Kidney (tissue), 14 donors: ENCODE measurements around the gene AATK. TPM values are rescaled to one million over a fixed set of nuclear protein-coding genes. Genes with fewer than 3 reads are reported as not detected.

Experiments used
- DNase-seq, 5 donors: peaks; one replicate each; pipeline ENCODE4 v3.0.0-alpha.2; 2013 to 2020
- FAIRE-seq: peaks from 2 replicates; lab custom pipeline; 2012; peaks lifted over from hg19 to GRCh38; lab: Jason Lieb, UNC
- H3K27ac ChIP-seq, 2 donors: one replicate each; pipeline ENCODE4 v1.7.0; 2013; ENCODE audit warnings: low read depth in 2 of 2, low read length in 2 of 2, inconsistent platforms in 1 of 2
- H3K27me3 ChIP-seq: one replicate; pipeline ENCODE4 v1.7.1; 2013; ENCODE audit warnings: low read length, inconsistent platforms; ENCODE audit not compliant: control insufficient read depth, insufficient read depth
- H3K36me3 ChIP-seq, 3 donors: one replicate each; pipeline versions ENCODE4 v1.7.0 to v1.7.1; 2013; ENCODE audit warnings: low read length in 3 of 3, control low read depth in 1 of 3, inconsistent platforms in 1 of 3; ENCODE audit not compliant: insufficient read depth in 3 of 3, control insufficient read depth in 2 of 3
- H3K4me1 ChIP-seq, 3 donors: one replicate each; pipeline versions ENCODE4 v1.7.0 to v1.7.1; 2013; ENCODE audit warnings: low read length in 3 of 3, inconsistent platforms in 1 of 3, low read depth in 1 of 3; ENCODE audit not compliant: control insufficient read depth in 2 of 3, insufficient read depth in 2 of 3
- H3K4me3 ChIP-seq, 3 donors: one replicate each; pipeline versions ENCODE4 v1.7.0 to v1.8.1; 2013; ENCODE audit warnings: low read length in 3 of 3, control low read depth in 1 of 3, inconsistent platforms in 1 of 3
- H3K9ac ChIP-seq, 3 donors: one replicate each; pipeline versions ENCODE4 v1.7.0 to v1.7.1; 2013; ENCODE audit warnings: low read length in 3 of 3, control low read depth in 1 of 3, inconsistent platforms in 1 of 3
- H3K9me3 ChIP-seq, 3 donors: one replicate each; pipeline versions ENCODE4 v1.7.0 to v1.7.1; 2013; ENCODE audit warnings: low read length in 3 of 3, control low read depth in 1 of 3, inconsistent platforms in 1 of 3; ENCODE audit not compliant: control insufficient read depth in 2 of 3, insufficient read depth in 1 of 3
- CTCF ChIP-seq: IDR thresholded peaks from 3 replicates; pipeline ENCODE4 v1.5.1; 2012; ENCODE audit warnings: mild to moderate bottlenecking, moderate library complexity, borderline replicate concordance; ENCODE audit not compliant: insufficient read depth; ENCODE audit errors: extremely low read depth
- intact Hi-C: fragments of 100-400 bp; cut with DNase I; formaldehyde crosslinking; loops from one replicate; pipeline ENCODE4 v1.11.1; 2022
- polyA plus RNA-seq: library from polyadenylated mRNA; stranded (reverse); fragments of 350-450 nt; fragmentation: Illumina TruSeq; extraction: RNeasy Lipid Tissue Mini Kit (QIAGEN cat#74804); gene quantifications from one replicate; pipeline ENCODE4 v1.2.3, GENCODE V29; 2014; ENCODE audit warnings: low read depth, low replicate concordance; ENCODE audit not compliant: insufficient read depth
- total RNA-seq: library from RNA; stranded (reverse); fragmentation: NEBNext Ultra II Directional; extraction: Animal tissue kit (Norgen Biotek cat#: 25700); gene quantifications from one replicate; pipeline ENCODE4 v1.2.1, GENCODE V29; 2021
- donor health status: control.
- donor health status: control.
- donor health status: control.
- donor health status: control.
- donor health status: control.
- donor health status: DM: yes; HTN: yes; CAD: no.
- donor health status: Normal renal cell carcinoma (clear cell type).

The AATK gene
- total and polyA plus RNA-seq, 2 donors from 2014 or later: 0.65 to 4.2 TPM

GRCh38 chr17:81196505-81197408 lies 30.7 kb upstream of the AATK start:
- FAIRE-seq: no peak
- intact Hi-C loops: no loop called here
- H3K4me1 ChIP-seq: peaks cover 0 to 3% (median 0%) of the 10 kb centered on the region in 3 donors
- H3K27ac ChIP-seq: no peak overlapping the region
- H3K9ac ChIP-seq: no peak overlapping the region
- H3K9me3 ChIP-seq: no peaks in the 10 kb centered on the region
- no peaks in the 10 kb centered on the region for H3K36me3 ChIP-seq
- no peaks in the 10 kb centered on the region for H3K27me3 ChIP-seq
- H3K4me3 ChIP-seq: no peak overlapping the region
- no peak for TF ChIP-seq CTCF
- DNase-seq: no peak

- TF ChIP-seq CTCF: no peak
- H3K27me3 ChIP-seq: no peaks in the 10 kb centered on the region
- FAIRE-seq: no peak
- peaks cover 0 to 3% (median 0%) of the 10 kb centered on the region in 3 donors for H3K4me1 ChIP-seq
- intact Hi-C loops: no loop called here
- no peak overlapping the region for H3K9ac ChIP-seq
- no peak for DNase-seq
- H3K4me3 ChIP-seq: no peak overlapping the region
- no peaks in the 10 kb centered on the region for H3K9me3 ChIP-seq
- no peak overlapping the region for H3K27ac ChIP-seq
- no peaks in the 10 kb centered on the region for H3K36me3 ChIP-seq
Measured at GRCh38 chr17:81195941-81196495, 30.0 kb upstream of the AATK start.

GRCh38 chr17:81194941-81195901 lies 29.2 kb upstream of the AATK start:
- no peak for TF ChIP-seq CTCF
- Histone ChIP-seq H3K27ac (no peak overlapping the region), H3K4me1 (peaks cover 0 to 3% (median 0%) of the 10 kb centered on the region in 3 donors), H3K4me3 (no peak overlapping the region), H3K9ac (no peak overlapping the region), H3K36me3 (no peaks in the 10 kb centered on the region), H3K27me3 (no peaks in the 10 kb centered on the region), H3K9me3 (no peaks in the 10 kb centered on the region)
- intact Hi-C loops: no loop called here
- no peak for DNase-seq
- no peak for FAIRE-seq
